Stimulated activated CD4-positive, alpha-beta T cell treated with anti-CD3 and anti-CD28 coated beads, Interleukin-15, amount 100 ng/mL, for 24 hours (primary cell): Measurements from ENCODE around the gene SSX4B.
"Not testable (repeated sequence)": the region's sequence is repeated elsewhere in the genome, so short reads cannot be mapped to it uniquely, and the experiment has no call there.

Experiments
- DNase-seq: peaks from one replicate; pipeline ENCODE4 v3.0.0-alpha.2; 2020

SSX4B gene

GRCh38 chrX:48411860-48412259 lies at the start of gene SSX4B:
TSS of gene SSX4B (minus strand) at chrX:48411960. CDS start at chrX:48411372, 588 bp downstream.
- not testable (repeated sequence) for DNase-seq

- DNase-seq, result no peak
These were observed 48.8 kb upstream of the SSX4B start for GRCh38 chrX:48460606-48461005.

- DNase-seq, result no peak
These were observed 48.3 kb upstream of the SSX4B start for GRCh38 chrX:48460031-48460430.

- no peak for DNase-seq
These were observed 47.7 kb upstream of the SSX4B start for GRCh38 chrX:48459483-48459882.

- no peak for DNase-seq
These were observed 47.0 kb upstream of the SSX4B start for GRCh38 chrX:48458711-48459110.

- DNase-seq, result no peak
These were observed 45.0 kb upstream of the SSX4B start for GRCh38 chrX:48456628-48457331.

GRCh38 chrX:48451708-48452107 lies 39.9 kb upstream of the SSX4B start:
- DNase-seq, result no peak

- DNase-seq, result no peak
These were observed 38.3 kb upstream of the SSX4B start for GRCh38 chrX:48450076-48450475.

- DNase-seq, result not testable (repeated sequence)
These were observed 35.4 kb upstream of the SSX4B start for GRCh38 chrX:48447201-48447600.

GRCh38 chrX:48433713-48434112 lies 22.0 kb upstream of the SSX4B start:
- DNase-seq, result not testable (repeated sequence)

GRCh38 chrX:48430166-48430565 lies 18.4 kb upstream of the SSX4B start:
- not testable (repeated sequence) for DNase-seq

- DNase-seq, result not testable (repeated sequence)
These were observed 17.8 kb upstream of the SSX4B start for GRCh38 chrX:48429606-48430005.

- not testable (repeated sequence) for DNase-seq
These were observed 15.4 kb upstream of the SSX4B start for GRCh38 chrX:48427027-48427716.

- DNase-seq, result not testable (repeated sequence)
These were observed 13.9 kb downstream of the SSX4B start for GRCh38 chrX:48397825-48398224.

- not testable (repeated sequence) for DNase-seq
These were observed 14.8 kb downstream of the SSX4B start for GRCh38 chrX:48396931-48397330.

GRCh38 chrX:48383239-48383638 lies 28.5 kb downstream of the SSX4B start, which contains the start of gene SSX4:
TSS of gene SSX4 (plus strand) at chrX:48383539. CDS start at chrX:48384054, 515 bp downstream.
- not testable (repeated sequence) for DNase-seq

GRCh38 chrX:48370408-48370807 lies 41.4 kb downstream of the SSX4B start:
- DNase-seq, result not testable (repeated sequence)

GRCh38 chrX:48367717-48368408 lies 43.9 kb downstream of the SSX4B start:
- not testable (repeated sequence) for DNase-seq

- not testable (repeated sequence) for DNase-seq
These were observed 52.5 kb downstream of the SSX4B start for GRCh38 chrX:48359281-48359680.

GRCh38 chrX:48357681-48358080 lies 54.1 kb downstream of the SSX4B start:
- DNase-seq, result no peak

GRCh38 chrX:48356315-48357094 lies 55.3 kb downstream of the SSX4B start, which contains the start of gene SSX3:
TSS of gene SSX3 (minus strand) at chrX:48356703. CDS start at chrX:48355249, 1,454 bp downstream.
- not testable (repeated sequence) for DNase-seq
